K562 (cell line): ENCODE results near the gene UBE2M. TPM values are rescaled to one million over a fixed set of nuclear protein-coding genes. Genes with fewer than 3 reads are reported as not detected.

Experiments
- ARID1B ChIP-seq: fragments of 450-650 bp; IDR thresholded peaks from 2 replicates; pipeline ENCODE4 v1.6.1; 2016; ENCODE audit warnings: antibody characterized with exemption, mild to moderate bottlenecking, inconsistent platforms
- BCOR ChIP-seq: fragments of 450-650 bp; IDR thresholded peaks from 2 replicates; pipeline ENCODE4 v1.6.1; 2016
- BRF1 ChIP-seq: IDR thresholded peaks from 3 replicates; pipeline ENCODE4 v1.6.1; 2011; ENCODE audit warnings: borderline replicate concordance, mild to moderate bottlenecking; ENCODE audit not compliant: insufficient read length; ENCODE audit errors: extremely low read depth
- C11orf30 ChIP-seq: fragments of 450-650 bp; IDR thresholded peaks from 2 replicates; pipeline ENCODE4 v1.6.1; 2016; ENCODE audit warnings: low read depth, mild to moderate bottlenecking
- CBX2 ChIP-seq: fragments of 200-600 bp; sonication (generic); IDR thresholded peaks from one replicate; pipeline ENCODE4 v1.6.1; 2012; ENCODE audit warnings: mild to moderate bottlenecking, low read length, inconsistent platforms; ENCODE audit not compliant: insufficient read depth, poor library complexity, severe bottlenecking
- CBX3 ChIP-seq, 2 experiments: IDR thresholded peaks; 1 replicate in 1 of 2; 2 replicates in 1 of 2; pipeline ENCODE4 v1.6.1; 2012; ENCODE audit warnings: inconsistent platforms in 2 of 2, low read length in 2 of 2, borderline replicate concordance in 1 of 2, control low read depth in 1 of 2
- EZH2 ChIP-seq: IDR thresholded peaks from 2 replicates; pipeline ENCODE4 v1.6.1; 2012; ENCODE audit warnings: low read depth, mild to moderate bottlenecking, inconsistent platforms, low read length, borderline replicate concordance
- FOXA3 ChIP-seq, 2 experiments: fragments of 450-650 bp in 1 of 2; sonication (generic) in 1 of 2; formaldehyde crosslinking; IDR thresholded peaks in 1 of 2; conservative IDR thresholded peaks in 1 of 2; 2 replicates each; pipeline versions ENCODE4 v1.4.0 to v1.8.0; 2020 to 2022; ENCODE audit warnings: mild to moderate bottlenecking in 2 of 2, missing genetic modification reagents in 1 of 2
- GABPA ChIP-seq: fragments of 200-800 bp; sonication (Bioruptor generic); conservative IDR thresholded peaks from 2 replicates; pipeline ENCODE4 v1.6.1; 2016; ENCODE audit warnings: low read depth, missing genetic modification characterization, missing compliant biosample characterization
- HDAC2 ChIP-seq: fragments of 450-650 bp; IDR thresholded peaks from 2 replicates; pipeline ENCODE4 v1.6.1; 2016; ENCODE audit warnings: mild to moderate bottlenecking
- KDM4B ChIP-seq, 2 experiments: fragments of 450-650 bp in 1 of 2; sonication (generic) in 1 of 2; IDR thresholded peaks; 2 replicates each; pipeline ENCODE4 v1.6.1; 2016 to 2017; ENCODE audit warnings: borderline replicate concordance in 2 of 2, antibody characterized with exemption in 1 of 2, low read depth in 1 of 2, mild to moderate bottlenecking in 1 of 2
- KLF6 ChIP-seq: fragments of 250-450 bp; sonication (Bioruptor Pico); IDR thresholded peaks from 2 replicates; pipeline ENCODE4 v1.4.0; 2020; ENCODE audit warnings: mild to moderate bottlenecking, moderate library complexity, borderline replicate concordance
- MAFK ChIP-seq: IDR thresholded peaks from 2 replicates; pipeline ENCODE4 v1.6.1; 2011; ENCODE audit warnings: low read length, improper control_type of control experiment
- MCM5 ChIP-seq: fragments of 450-650 bp; IDR thresholded peaks from 2 replicates; pipeline ENCODE4 v1.6.1; 2016; ENCODE audit warnings: low read depth
- MEF2D ChIP-seq: conservative IDR thresholded peaks from 2 replicates; pipeline ENCODE4 v1.6.1; 2016; ENCODE audit warnings: low read depth, missing genetic modification characterization, missing compliant biosample characterization
- MIER1 ChIP-seq: fragments of 450-650 bp; IDR thresholded peaks from 2 replicates; pipeline ENCODE4 v1.6.1; 2016; ENCODE audit warnings: antibody characterized with exemption, mild to moderate bottlenecking, low read depth
- NEUROD1 ChIP-seq: fragments of 150-350 bp; IDR thresholded peaks from 2 replicates; pipeline ENCODE4 v1.6.1; 2014; ENCODE audit warnings: borderline replicate concordance, low read length, low read depth; ENCODE audit not compliant: partially characterized antibody
- RBFOX2 ChIP-seq: fragments of 200-400 bp; formaldehyde crosslinking; IDR thresholded peaks from 2 replicates; pipeline ENCODE4 v1.6.1; 2017; ENCODE audit warnings: low read depth, mild to moderate bottlenecking, low read length, moderate library complexity
- RFX7 ChIP-seq: fragments of 250-450 bp; sonication (Bioruptor Pico); IDR thresholded peaks from 2 replicates; pipeline ENCODE4 v1.5.1; 2021; ENCODE audit warnings: mild to moderate bottlenecking
- SIRT6 ChIP-seq: IDR thresholded peaks from one replicate; pipeline ENCODE4 v1.6.1; 2012; ENCODE audit warnings: low read depth, mild to moderate bottlenecking, control low read depth, inconsistent platforms, low read length, moderate library complexity
- SLC30A9 ChIP-seq: fragments of 250-450 bp; sonication (Bioruptor Pico); IDR thresholded peaks from 2 replicates; pipeline ENCODE4 v1.8.0; 2022; ENCODE audit warnings: mild to moderate bottlenecking, moderate library complexity
- SNIP1 ChIP-seq: fragments of 450-650 bp; IDR thresholded peaks from 2 replicates; pipeline ENCODE4 v1.7.1; 2017; ENCODE audit warnings: low read depth, mild to moderate bottlenecking
- TAF9B ChIP-seq: fragments of 450-650 bp; IDR thresholded peaks from 2 replicates; pipeline ENCODE4 v1.6.1; 2018; ENCODE audit warnings: mild to moderate bottlenecking; ENCODE audit not compliant: partially characterized antibody
- TAL1 ChIP-seq: fragments of 450-650 bp; IDR thresholded peaks from 2 replicates; pipeline ENCODE4 v1.6.1; 2016; ENCODE audit warnings: mild to moderate bottlenecking
- TCF7L2 ChIP-seq: fragments of 150-350 bp; IDR thresholded peaks from 2 replicates; pipeline ENCODE4 v1.6.1; 2016; ENCODE audit warnings: low read depth, mild to moderate bottlenecking, low read length, moderate library complexity
- ZBTB17 ChIP-seq: fragments of 450-650 bp; formaldehyde crosslinking; IDR thresholded peaks from 2 replicates; pipeline ENCODE4 v1.4.0; 2020; ENCODE audit warnings: mild to moderate bottlenecking
- ZEB2 ChIP-seq: fragments of 450-650 bp; IDR thresholded peaks from 2 replicates; pipeline ENCODE4 v1.6.1; 2016
- ZKSCAN3 ChIP-seq: fragments of 250-450 bp; sonication (Bioruptor Pico); IDR thresholded peaks from 2 replicates; pipeline ENCODE4 v1.4.0; 2020
- ZNF408 ChIP-seq: fragments of 250-450 bp; sonication (Bioruptor Pico); IDR thresholded peaks from 2 replicates; pipeline ENCODE4 v1.4.0; 2020; ENCODE audit warnings: low read depth, mild to moderate bottlenecking, moderate library complexity
- ZNF449 ChIP-seq: fragments of 250-450 bp; sonication (Bioruptor Pico); IDR thresholded peaks from 2 replicates; pipeline ENCODE4 v1.8.0; 2022; ENCODE audit warnings: moderate library complexity, mild to moderate bottlenecking, inconsistent platforms
- ZNF717 ChIP-seq: fragments of 250-450 bp; sonication (Bioruptor Pico); IDR thresholded peaks from 2 replicates; pipeline ENCODE4 v1.5.0; 2021
- polyA plus RNA-seq, 8 experiments: library from polyadenylated mRNA; depleted of rRNA in 4 of 8; stranded (reverse) in 5 of 8; unstranded in 3 of 8; fragments of >200 nt; fragmentation: Nextera tagmentation in 2 of 8; fragmentation: Illumina TruSeq in 1 of 8; extraction: Ambion mirVana in 2 of 8; extraction: Trizol in 1 of 8; gene quantifications; 2 replicates each; pipeline versions ENCODE4 v1.2.1 to v1.2.3, GENCODE V29; 2011 to 2014; ENCODE audit warnings: inconsistent platforms in 1 of 8, missing spikeins in 1 of 8
- total RNA-seq, 7 experiments: library from RNA; depleted of rRNA in 6 of 7; stranded (reverse); fragments of >200 nt in 6 of 7; fragmentation: Illumina TruSeq in 2 of 7; extraction: Trizol in 2 of 7; gene quantifications; 2 replicates each; pipeline versions ENCODE4 v1.2.1 to v1.2.3, GENCODE V29; 2011 to 2021; ENCODE audit warnings: low replicate concordance in 1 of 7

The UBE2M gene
- total and polyA plus RNA-seq, 9 of the 15 experiments (the other 6 are each of a cell fraction or from before 2014, with no cell fraction given), result 0.92 to 163 (median 85.7) TPM

DNA sequence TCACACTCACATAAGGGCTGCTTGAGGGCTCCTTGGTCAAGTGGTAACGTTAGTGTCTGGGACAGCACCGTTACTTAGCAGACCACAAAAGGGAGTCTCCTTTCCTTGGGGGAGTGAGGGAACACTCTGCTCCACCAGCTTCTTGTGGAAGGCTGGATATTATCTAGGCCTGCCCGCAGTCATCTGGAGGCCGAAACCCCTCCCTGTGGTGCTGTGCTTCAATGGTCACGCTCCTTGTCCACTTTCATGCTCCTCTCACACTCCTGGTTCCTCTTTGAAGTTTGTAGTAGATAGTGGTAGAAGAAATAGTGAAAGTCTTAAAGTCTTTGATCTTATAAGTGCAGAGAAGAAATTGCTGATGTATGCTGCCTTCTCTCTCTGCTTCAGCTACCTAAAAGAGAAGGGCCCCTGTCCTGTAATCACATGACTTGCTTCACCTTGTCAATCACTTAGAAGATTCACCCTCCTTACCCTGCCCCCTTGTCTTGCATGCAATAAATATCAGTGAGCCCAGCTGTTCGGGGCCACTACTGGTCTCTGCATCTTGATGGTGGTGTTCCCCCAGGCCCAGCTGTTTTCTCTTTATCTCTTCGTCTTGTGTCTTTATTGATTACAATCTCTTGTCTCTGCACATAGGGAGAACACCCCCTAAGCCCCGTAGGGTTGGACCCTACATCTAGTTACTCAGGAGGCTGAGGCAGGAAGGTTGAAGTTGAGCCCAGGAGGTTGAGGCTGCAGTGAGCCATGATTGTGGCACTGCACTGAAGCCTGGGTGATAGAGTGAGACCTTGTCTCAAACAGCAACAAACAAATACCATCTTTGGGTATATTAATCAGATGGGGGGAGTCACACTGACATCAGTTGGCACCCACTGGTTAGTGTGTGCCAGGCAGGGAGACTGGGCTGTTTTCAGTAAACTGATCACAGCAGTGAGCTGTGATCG lies 26.4 kb upstream of the UBE2M start (continued):
- TF ChIP-seq ZNF717 (no peak), GABPA (tag) (0 out of 2 replicates have a peak, but pooled peaks have one; percentile 32), ZEB2 (peak; percentile 70), TAL1 (peak; percentile 62), KLF6 (no peak), BCOR (no peak), MIER1 (no peak), ZKSCAN3 (CRISPR knock-in tag) (no peak), ZNF408 (no peak), FOXA3 (CRISPR knock-in tag; conservative IDR thresholded peaks at IDR 0.05 in 1 of 2, IDR thresholded peaks at IDR 0.05 in 1 of 2) (no peak), NEUROD1 (no peak), MEF2D (tag) (0 out of 2 replicates have a peak, but pooled peaks have one; percentile 38), TCF7L2 (no peak), ARID1B (peak; percentile 70), SIRT6 (no peak), KDM4B (IDR thresholded peaks at IDR 0.05; ENCODE audit: borderline replicate concordance in 2 of 2, low read depth in 1 of 2) (no peak), RFX7 (no peak), HDAC2 (peak; percentile 44; the same call in 1 of the 2 replicates), MCM5 (no peak), C11orf30 (no peak), RBFOX2 (no peak), SNIP1 (no peak), EZH2 (no peak), CBX2 (no peak), CBX3 (IDR thresholded peaks at IDR 0.05; ENCODE audit: borderline replicate concordance in 1 of 2, low read length in 2 of 2) (0 out of 3 replicates have a peak, but pooled peaks of 1 of the 2 experiments have one; percentile 20), SLC30A9 (CRISPR knock-in tag) (no peak), MAFK (no peak; the same call in 1 of the 2 replicates), ZBTB17 (CRISPR knock-in tag) (no peak), TAF9B (peak; percentile 61), BRF1 (no peak), ZNF449 (no peak)
